ENCODE results near the gene BGN. TPM values are rescaled to one million over a fixed set of nuclear protein-coding genes. Genes with fewer than 3 reads are reported as not detected.

Gene BGN
- total RNA-seq, 1 experiment from 2014 or later = 0.37 TPM

DNA sequence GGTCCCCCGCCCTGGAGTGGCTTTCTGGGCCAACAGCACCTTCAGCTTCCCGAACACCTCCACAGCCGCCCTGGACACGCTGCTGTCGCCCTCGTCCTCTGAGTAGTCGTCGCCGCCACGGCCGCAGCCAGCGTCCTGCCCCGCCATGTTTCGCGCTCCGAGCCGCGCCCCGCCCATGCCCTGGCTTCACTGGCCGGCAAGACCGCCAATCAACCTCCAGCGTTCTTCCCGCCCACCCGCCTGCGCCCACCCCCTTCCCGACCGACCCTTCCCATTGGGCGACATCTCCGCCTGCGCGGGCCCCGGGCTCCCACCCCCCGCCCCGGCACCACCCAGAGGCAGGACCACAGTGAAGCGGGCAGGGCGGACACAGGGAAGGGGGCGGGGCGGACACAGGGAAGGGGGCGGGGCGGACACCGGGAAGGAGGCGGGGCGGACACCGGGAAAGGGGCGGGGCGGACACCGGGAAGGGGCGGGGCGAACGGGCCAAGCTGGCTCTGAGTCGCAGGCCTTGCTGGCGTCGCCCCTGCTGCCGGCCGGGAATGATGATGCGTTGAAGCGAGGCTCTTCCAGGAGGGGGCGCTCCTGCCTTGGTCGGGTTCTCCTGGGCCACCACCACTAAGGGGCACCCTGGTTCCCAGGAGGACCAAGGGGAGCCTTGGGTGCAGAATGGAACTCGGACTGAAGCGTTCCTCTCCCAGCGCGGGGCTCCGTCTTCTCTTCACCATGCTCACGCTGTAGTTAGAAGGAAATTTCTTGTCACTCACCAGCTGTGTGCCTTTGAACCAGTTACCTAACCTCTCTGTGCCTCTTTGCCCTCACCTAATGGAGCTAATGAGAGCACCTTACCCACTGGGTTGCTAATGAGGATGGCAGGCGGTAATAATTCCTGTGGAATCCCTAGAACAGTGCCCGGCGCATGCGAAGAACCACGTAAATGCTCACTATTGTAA is 24.1 kb upstream of the BGN start, which contains the start of gene HAUS7:
Gene HAUS7, minus strand, starts transcription at position 166 of the 953 bp plus-strand sequence. Its CDS starts 19 bp downstream, at position 147.
- Histone ChIP-seq H3K27me3 (ENCODE audit: insufficient read depth, low read length) (no peaks in the 10 kb centered on the region), H4K20me1 (ENCODE audit: insufficient read depth) (no peaks in the 10 kb centered on the region), H3K9ac (ENCODE audit: low read length) (peak within 1 kb of the TSS; percentile 73), H3K4me3 (replicated peaks in 1 of 2; ENCODE audit: low read depth in 1 of 2, low read length in 2 of 2) (peak within 1 kb of the TSS; percentile 73 to 78), H2AFZ (ENCODE audit: low read depth, low read length, poor library complexity, severe bottlenecking) (no peak within 1 kb of the TSS), H3K4me1 (ENCODE audit: control insufficient read depth in 1 of 2, insufficient read depth in 2 of 2, low read length in 2 of 2) (peaks cover 0 to 5% of the 10 kb centered on the region in 2 experiments; a peak in 1 of 4 replicates), H3K27ac (ENCODE audit: low read depth, low read length) (peak within 1 kb of the TSS; percentile 35; the same call in 1 of the 2 replicates), H3K9me3 (ENCODE audit: control insufficient read depth in 1 of 2, insufficient read depth in 1 of 2, low read depth in 1 of 2, low read length in 2 of 2) (no peaks in the 10 kb centered on the region), H3K36me3 (ENCODE audit: control insufficient read depth in 1 of 2, insufficient read depth in 2 of 2, low read length in 2 of 2) (no peaks in the 10 kb centered on the region), H3K4me2 (ENCODE audit: low read length) (peak within 1 kb of the TSS; percentile 80), H3K79me2 (ENCODE audit: insufficient read depth, low read length) (peaks cover 8% of the 10 kb centered on the region), H3K9me2 (ENCODE audit: insufficient read depth) (no peaks in the 10 kb centered on the region)
- POLR2A ChIA-PET = interaction anchor here (0.7 kb wide), 1 partner anchor 9 kb away, joined by 4 read pairs; no protein-coding TSS in a partner anchor
- RAD21 ChIA-PET (ENCODE audit: low non-redundant PET in 1 of 2, low total read pairs in 2 of 2, uncharacterized antibody in 2 of 2, unreplicated experiment in 2 of 2) = interaction anchor here in 1 of 2 experiments (1.7 kb wide), 1 partner anchor 36 kb away, joined by 12 read pairs; no protein-coding TSS in a partner anchor
- ATAC-seq = peak; percentile 91
- CTCF ChIA-PET = interaction anchor here (0.6 to 1.9 kb wide), 6 partner anchors 10 to 197 kb away, joined by 3 to 7 read pairs (median 3); no protein-coding TSS in a partner anchor
- BruUV-seq (replicated peaks) = no TSS peak
- peak; percentile 59 for DNase-seq (ENCODE audit: low read depth, low spot score)
- intact Hi-C loops (cut with micrococcal nuclease) = no loop called here
- no peak for TF ChIP-seq CEBPB (IDR thresholded peaks at IDR 0.05; ENCODE audit: low read depth)
- TF ChIP-seq SIN3A (IDR thresholded peaks at IDR 0.05; ENCODE audit: low read depth) = no peak
- no peak for TF ChIP-seq EZH2 (IDR thresholded peaks at IDR 0.05)
- no peak for TF ChIP-seq RAD21 (IDR thresholded peaks at IDR 0.05; ENCODE audit: low read depth)
- TF ChIP-seq EZH2phosphoT487 (IDR thresholded peaks at IDR 0.05; ENCODE audit: borderline replicate concordance) = no peak
- TF ChIP-seq TCF7L2 (IDR thresholded peaks at IDR 0.05; ENCODE audit: borderline replicate concordance, extremely low read depth, insufficient read depth, insufficient read length) = no peak
- TF ChIP-seq, protein P1, sequence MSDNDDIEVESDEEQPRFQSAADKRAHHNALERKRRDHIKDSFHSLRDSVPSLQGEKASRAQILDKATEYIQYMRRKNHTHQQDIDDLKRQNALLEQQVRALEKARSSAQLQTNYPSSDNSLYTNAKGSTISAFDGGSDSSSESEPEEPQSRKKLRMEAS (IDR thresholded peaks at IDR 0.05) = no peak
- peak; percentile 5; the same call in 1 of the 2 replicates for TF ChIP-seq ZFX (IDR thresholded peaks at IDR 0.05)
- TF ChIP-seq FOSL1 (IDR thresholded peaks at IDR 0.05; ENCODE audit: low read depth) = no peak
- peak; percentile 62 for TF ChIP-seq YY1 (IDR thresholded peaks at IDR 0.05; ENCODE audit: extremely low read depth, insufficient replicate concordance, low read depth, low read length)
- TF ChIP-seq, protein P2, sequence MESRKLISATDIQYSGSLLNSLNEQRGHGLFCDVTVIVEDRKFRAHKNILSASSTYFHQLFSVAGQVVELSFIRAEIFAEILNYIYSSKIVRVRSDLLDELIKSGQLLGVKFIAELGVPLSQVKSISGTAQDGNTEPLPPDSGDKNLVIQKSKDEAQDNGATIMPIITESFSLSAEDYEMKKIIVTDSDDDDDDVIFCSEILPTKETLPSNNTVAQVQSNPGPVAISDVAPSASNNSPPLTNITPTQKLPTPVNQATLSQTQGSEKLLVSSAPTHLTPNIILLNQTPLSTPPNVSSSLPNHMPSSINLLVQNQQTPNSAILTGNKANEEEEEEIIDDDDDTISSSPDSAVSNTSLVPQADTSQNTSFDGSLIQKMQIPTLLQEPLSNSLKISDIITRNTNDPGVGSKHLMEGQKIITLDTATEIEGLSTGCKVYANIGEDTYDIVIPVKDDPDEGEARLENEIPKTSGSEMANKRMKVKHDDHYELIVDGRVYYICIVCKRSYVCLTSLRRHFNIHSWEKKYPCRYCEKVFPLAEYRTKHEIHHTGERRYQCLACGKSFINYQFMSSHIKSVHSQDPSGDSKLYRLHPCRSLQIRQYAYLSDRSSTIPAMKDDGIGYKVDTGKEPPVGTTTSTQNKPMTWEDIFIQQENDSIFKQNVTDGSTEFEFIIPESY (IDR thresholded peaks at IDR 0.05; ENCODE audit: extremely low read depth, insufficient replicate concordance, low read length) = no peak
- no peak for TF ChIP-seq JUND (IDR thresholded peaks at IDR 0.05)
- TF ChIP-seq, protein P3, sequence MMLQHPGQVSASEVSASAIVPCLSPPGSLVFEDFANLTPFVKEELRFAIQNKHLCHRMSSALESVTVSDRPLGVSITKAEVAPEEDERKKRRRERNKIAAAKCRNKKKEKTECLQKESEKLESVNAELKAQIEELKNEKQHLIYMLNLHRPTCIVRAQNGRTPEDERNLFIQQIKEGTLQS (IDR thresholded peaks at IDR 0.05) = no peak
- no peak for TF ChIP-seq ELF1 (IDR thresholded peaks at IDR 0.05; ENCODE audit: borderline replicate concordance, low read depth)
- no peak for TF ChIP-seq SRF (IDR thresholded peaks at IDR 0.05; ENCODE audit: low read depth)
- no peak for TF ChIP-seq EGR1 (IDR thresholded peaks at IDR 0.05; ENCODE audit: low read depth)
- TF ChIP-seq, protein P4, sequence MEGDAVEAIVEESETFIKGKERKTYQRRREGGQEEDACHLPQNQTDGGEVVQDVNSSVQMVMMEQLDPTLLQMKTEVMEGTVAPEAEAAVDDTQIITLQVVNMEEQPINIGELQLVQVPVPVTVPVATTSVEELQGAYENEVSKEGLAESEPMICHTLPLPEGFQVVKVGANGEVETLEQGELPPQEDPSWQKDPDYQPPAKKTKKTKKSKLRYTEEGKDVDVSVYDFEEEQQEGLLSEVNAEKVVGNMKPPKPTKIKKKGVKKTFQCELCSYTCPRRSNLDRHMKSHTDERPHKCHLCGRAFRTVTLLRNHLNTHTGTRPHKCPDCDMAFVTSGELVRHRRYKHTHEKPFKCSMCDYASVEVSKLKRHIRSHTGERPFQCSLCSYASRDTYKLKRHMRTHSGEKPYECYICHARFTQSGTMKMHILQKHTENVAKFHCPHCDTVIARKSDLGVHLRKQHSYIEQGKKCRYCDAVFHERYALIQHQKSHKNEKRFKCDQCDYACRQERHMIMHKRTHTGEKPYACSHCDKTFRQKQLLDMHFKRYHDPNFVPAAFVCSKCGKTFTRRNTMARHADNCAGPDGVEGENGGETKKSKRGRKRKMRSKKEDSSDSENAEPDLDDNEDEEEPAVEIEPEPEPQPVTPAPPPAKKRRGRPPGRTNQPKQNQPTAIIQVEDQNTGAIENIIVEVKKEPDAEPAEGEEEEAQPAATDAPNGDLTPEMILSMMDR (IDR thresholded peaks at IDR 0.05 in 2 of 3, conservative IDR thresholded peaks at IDR 0.05 in 1 of 3; ENCODE audit: borderline replicate concordance in 1 of 3, insufficient read depth in 1 of 3, low read depth in 2 of 3, low read length in 2 of 3) = peak in 2 of 3 experiments; percentile 64 to 66; a peak in 4 of 6 replicates
- TF ChIP-seq POLR2AphosphoS5 (IDR thresholded peaks at IDR 0.05; ENCODE audit: low read depth, low read length) = peak; percentile 49

All from HCT116 (cell line).